Measurements from ENCODE around the gene CNOT6. TPM values are rescaled to one million over a fixed set of nuclear protein-coding genes. Genes with fewer than 3 reads are reported as not detected.

Gene CNOT6
- total RNA-seq, 4 donors from 2014 or later, result 11.2 to 26.8 (median 15.5) TPM

DNA sequence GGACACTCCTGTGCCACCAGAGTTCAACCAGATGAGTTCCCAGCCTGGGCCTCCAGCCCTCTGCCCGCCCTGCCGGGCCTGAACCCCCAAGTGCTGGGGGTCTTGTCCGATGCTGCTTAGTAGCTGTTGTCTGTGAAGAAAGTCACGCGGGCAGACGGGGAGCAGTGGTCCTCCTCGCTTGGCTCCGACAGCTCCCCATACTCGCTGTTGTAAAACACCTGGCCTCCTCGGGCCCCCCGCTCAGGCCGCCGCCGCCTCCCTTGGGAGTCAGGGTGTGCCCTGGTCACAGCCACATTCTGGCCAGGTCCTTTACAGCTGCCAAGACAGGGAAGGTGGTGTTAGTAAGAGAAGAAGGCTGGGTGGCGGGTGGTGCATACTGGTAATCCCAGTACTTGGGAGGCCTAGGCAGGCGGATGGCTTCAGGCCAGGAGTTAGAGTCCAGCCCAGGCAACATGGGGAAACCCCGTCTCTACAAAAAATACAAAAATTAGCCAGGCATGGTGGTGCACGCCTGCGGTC lies 109.0 kb downstream of the CNOT6 start:
- TF ChIP-seq, protein P1, sequence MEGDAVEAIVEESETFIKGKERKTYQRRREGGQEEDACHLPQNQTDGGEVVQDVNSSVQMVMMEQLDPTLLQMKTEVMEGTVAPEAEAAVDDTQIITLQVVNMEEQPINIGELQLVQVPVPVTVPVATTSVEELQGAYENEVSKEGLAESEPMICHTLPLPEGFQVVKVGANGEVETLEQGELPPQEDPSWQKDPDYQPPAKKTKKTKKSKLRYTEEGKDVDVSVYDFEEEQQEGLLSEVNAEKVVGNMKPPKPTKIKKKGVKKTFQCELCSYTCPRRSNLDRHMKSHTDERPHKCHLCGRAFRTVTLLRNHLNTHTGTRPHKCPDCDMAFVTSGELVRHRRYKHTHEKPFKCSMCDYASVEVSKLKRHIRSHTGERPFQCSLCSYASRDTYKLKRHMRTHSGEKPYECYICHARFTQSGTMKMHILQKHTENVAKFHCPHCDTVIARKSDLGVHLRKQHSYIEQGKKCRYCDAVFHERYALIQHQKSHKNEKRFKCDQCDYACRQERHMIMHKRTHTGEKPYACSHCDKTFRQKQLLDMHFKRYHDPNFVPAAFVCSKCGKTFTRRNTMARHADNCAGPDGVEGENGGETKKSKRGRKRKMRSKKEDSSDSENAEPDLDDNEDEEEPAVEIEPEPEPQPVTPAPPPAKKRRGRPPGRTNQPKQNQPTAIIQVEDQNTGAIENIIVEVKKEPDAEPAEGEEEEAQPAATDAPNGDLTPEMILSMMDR (IDR thresholded peaks at IDR 0.05), result no peak
- no peak for TF ChIP-seq POLR2A (IDR thresholded peaks at IDR 0.05)
- no peak for DNase-seq

DNA sequence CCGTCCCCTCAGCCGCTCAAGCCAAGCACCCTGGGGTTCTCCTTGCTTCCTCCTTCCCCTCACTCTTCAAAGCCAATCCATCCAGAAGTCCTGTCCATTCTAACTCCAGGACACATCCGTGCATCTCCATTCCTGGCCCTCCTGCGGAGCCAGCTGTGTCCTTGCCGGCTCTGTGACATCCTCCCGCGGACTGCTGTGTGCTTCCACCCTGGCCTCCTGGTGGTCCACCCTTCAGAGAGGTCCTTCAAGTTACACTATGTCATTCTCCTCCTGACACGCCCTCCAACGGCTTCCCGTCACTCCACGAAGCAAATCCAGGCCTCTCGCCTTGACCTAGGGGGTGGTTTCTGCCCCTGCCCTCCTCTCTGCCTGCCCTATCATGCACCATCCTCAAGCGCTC lies 110.1 kb downstream of the CNOT6 start:
- Histone ChIP-seq H3K27ac (no peak overlapping the region), H3K4me1 (no peaks in the 10 kb centered on the region), H3K9me3 (no peaks in the 10 kb centered on the region), H3K36me3 (no peaks in the 10 kb centered on the region), H3K27me3 (no peaks in the 10 kb centered on the region), H3K4me3 (no peak overlapping the region)
- TF ChIP-seq, protein P1 (IDR thresholded peaks at IDR 0.05), result no peak
- TF ChIP-seq POLR2A (IDR thresholded peaks at IDR 0.05), result no peak
- DNase-seq, result no peak

More for the DNA sequence above, 109.0 kb downstream of the CNOT6 start:
- Histone ChIP-seq H3K27ac (no peak overlapping the region), H3K4me1 (no peaks in the 10 kb centered on the region), H3K9me3 (no peaks in the 10 kb centered on the region), H3K36me3 (no peaks in the 10 kb centered on the region), H3K27me3 (no peaks in the 10 kb centered on the region), H3K4me3 (no peak overlapping the region)

DNA sequence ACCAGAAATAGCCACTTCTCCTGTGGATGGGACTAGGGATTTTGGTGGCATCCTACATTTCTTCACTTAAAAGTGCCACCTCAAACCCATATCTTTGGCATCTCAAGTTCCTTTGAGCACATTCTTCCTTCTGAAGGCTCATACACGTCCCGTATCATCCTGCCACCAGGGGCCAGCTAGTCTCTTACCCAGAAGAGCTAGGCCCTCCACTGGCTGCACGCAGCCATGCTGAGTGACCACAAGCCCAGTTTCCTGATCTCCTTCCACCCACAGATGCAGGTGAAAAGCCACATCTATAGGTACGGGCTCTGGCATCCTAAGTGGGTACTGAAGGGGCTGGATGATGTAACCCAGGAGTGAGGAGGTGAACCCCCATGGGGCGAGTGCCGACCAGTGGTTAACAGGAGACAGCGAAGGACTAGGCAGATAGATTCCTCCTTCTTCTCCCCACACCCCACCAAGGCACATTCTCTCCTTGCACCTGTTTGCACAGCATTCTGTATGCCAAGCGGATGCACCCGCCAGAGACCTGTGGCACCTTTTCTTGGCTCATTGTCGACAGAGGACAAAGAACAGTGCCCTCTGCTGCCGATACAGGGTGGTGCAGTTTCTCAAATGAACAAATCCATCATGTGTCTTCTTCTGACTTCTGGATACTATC lies 111.5 kb downstream of the CNOT6 start:
- Histone ChIP-seq H3K4me1 (no peaks in the 10 kb centered on the region), H3K4me3 (no peak overlapping the region), H3K36me3 (no peaks in the 10 kb centered on the region), H3K27ac (no peak overlapping the region), H3K27me3 (no peaks in the 10 kb centered on the region), H3K9me3 (no peaks in the 10 kb centered on the region)
- TF ChIP-seq, protein P1 (IDR thresholded peaks at IDR 0.05), result peak in 5 of 6 experiments; percentile 14 to 65 (median 59)
- TF ChIP-seq POLR2A (IDR thresholded peaks at IDR 0.05), result no peak
- DNase-seq, result peak in 2 of 3 donors; percentile 34 to 83

DNA sequence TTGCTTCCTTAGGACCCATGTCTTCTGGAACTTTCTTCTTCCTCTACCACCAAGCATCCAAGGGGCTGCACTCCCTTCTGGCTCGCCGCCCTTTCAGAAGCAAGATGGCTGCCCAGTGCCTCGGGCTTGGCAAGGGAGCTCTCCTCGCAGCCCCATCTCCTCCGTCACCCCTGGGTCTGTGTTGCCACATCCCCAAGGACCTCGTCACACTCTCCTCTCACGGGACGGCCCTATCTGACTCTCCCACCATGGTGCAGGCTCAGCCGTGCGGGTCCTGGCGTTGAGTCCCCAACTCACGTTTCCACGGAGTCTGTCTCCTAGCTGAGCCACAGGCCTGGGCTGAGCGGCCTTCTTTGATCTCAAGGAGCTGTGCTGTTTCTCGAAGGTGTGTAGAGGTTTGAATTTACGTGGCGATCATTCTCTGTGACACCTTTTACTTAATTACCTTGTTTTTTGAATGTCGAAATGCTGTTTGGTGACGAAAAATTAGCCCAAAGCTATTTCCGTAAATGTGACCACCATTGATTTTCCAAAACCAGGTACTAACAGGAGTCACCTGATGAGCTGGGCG lies 112.1 kb downstream of the CNOT6 start:
- Histone ChIP-seq H3K36me3 (no peaks in the 10 kb centered on the region), H3K9me3 (no peaks in the 10 kb centered on the region), H3K4me3 (no peak overlapping the region), H3K27ac (no peak overlapping the region), H3K4me1 (no peaks in the 10 kb centered on the region), H3K27me3 (no peaks in the 10 kb centered on the region)
- no peak for DNase-seq
- TF ChIP-seq, protein P1 (IDR thresholded peaks at IDR 0.05), result no peak
- no peak for TF ChIP-seq POLR2A (IDR thresholded peaks at IDR 0.05)

DNA sequence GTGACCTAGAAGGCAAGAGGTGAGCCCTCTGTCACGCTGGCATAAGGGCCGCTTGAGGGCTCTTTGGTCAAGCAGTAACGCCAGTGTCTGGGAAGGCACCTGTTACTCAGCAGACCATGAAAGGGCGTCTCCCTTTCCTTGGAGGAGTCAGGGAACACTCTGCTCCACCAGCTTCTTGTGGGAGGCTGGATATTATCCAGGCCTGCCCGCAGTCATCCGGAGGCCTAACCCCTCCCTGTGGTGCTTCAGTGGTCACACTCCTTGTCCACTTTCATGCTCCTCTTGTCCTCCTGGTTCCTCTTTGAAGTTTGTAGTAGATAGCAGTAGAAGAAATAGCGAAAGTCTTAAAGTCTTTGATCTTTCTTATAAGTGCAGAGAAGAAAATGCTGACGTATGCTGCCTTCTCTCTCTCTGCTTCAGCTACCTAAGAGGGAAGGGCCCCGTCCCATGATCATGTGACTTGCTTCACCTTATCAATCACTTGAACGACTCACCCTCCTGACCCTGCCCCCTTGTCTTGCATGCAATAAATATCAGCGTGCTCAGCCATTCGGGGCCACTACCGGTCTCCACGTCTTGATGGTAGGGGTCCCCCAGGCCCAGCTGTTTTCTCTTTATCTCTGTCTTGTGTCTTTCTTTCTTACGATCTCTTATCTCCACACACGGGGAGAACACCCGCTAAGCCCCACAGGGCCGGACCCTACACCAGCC lies 113.8 kb downstream of the CNOT6 start:
- no peak for DNase-seq

More for the DNA sequence above, 113.8 kb downstream of the CNOT6 start:
- Histone ChIP-seq H3K36me3 (no peaks in the 10 kb centered on the region), H3K4me3 (no peak overlapping the region), H3K9me3 (no peaks in the 10 kb centered on the region), H3K4me1 (no peaks in the 10 kb centered on the region), H3K27me3 (no peaks in the 10 kb centered on the region), H3K27ac (no peak overlapping the region)
- no peak for TF ChIP-seq POLR2A (IDR thresholded peaks at IDR 0.05)
- TF ChIP-seq, protein P1 (IDR thresholded peaks at IDR 0.05), result no peak

Data from Peyer's patch (tissue), 4 donors.